Measurements from ENCODE around the gene VWA2. TPM values are rescaled to one million over a fixed set of nuclear protein-coding genes. Genes with fewer than 3 reads are reported as not detected.

VWA2 gene
- polyA plus RNA-seq, 1 donor (not counting 4 experiments of a cell fraction or from before 2014, with no cell fraction given) = 0.41 TPM

DNA sequence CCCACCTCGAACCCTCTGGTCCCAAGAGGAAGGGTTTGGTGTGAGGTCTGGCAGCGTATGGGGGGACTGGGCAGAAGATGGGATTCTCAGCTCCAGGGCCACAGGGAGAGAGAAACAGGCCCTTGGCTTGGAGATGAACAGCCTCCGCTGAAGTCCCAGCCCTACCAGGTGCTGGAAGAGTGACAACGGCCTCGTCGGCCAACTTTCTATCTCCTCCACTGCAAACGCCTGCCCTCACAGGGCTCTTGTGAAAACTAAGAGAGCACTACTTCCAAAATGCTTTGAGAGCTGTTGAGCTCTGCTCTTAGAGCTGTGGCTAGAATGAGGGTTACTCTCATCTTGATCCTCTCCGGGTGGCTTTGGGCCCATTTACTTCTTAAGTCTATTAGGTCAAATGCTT lies 101.8 kb downstream of the VWA2 start:
- Histone ChIP-seq H3K79me2 (ENCODE audit: control insufficient read depth, insufficient read depth, low read length) (peaks cover 13% of the 10 kb centered on the region), H3K4me2 (ENCODE audit: control insufficient read depth, extremely low read depth, insufficient read depth, low read depth, low read length) (no peak overlapping the region), H3K27me3 (ENCODE audit: control insufficient read depth, extremely low read depth, insufficient read depth, low read length) (no peaks in the 10 kb centered on the region), H3K9me1 (ENCODE audit: control insufficient read depth, extremely low read depth, insufficient read depth, low read length) (no peaks in the 10 kb centered on the region), H4K20me1 (ENCODE audit: control insufficient read depth, extremely low read depth, insufficient read depth, low read length) (no peaks in the 10 kb centered on the region), H3K36me3 (ENCODE audit: control insufficient read depth in 2 of 2, extremely low read depth in 1 of 2, insufficient read depth in 2 of 2, low read length in 2 of 2) (peaks cover 11 to 25% of the 10 kb centered on the region in 2 experiments), H3K4me1 (ENCODE audit: control insufficient read depth, extremely low read depth, insufficient read depth, low read length) (peaks cover 22% of the 10 kb centered on the region), H2AFZ (ENCODE audit: control insufficient read depth, low read length) (no peak overlapping the region), H3K9me3 (ENCODE audit: control insufficient read depth, low read depth, low read length) (no peaks in the 10 kb centered on the region), H3K4me3 (ENCODE audit: control insufficient read depth in 2 of 3, extremely low read depth in 1 of 3, insufficient read depth in 2 of 3, low read depth in 1 of 3, low read length in 3 of 3) (no peak overlapping the region), H3K27ac (ENCODE audit: control insufficient read depth, insufficient read depth, low read length) (no peak overlapping the region), H3K9ac (ENCODE audit: control insufficient read depth, extremely low read depth, insufficient read depth, low read length) (no peak overlapping the region)
- dilution Hi-C loops (cut with MboI; ENCODE audit: extremely low pct_ligation_motif_present, low sequenced_read_pairs) = no loop called here
- no peak for FAIRE-seq
- no peak for DNase-seq (ENCODE audit: low read depth, low spot score)
- TF ChIP-seq EZH2 (IDR thresholded peaks at IDR 0.05; ENCODE audit: low read length) = no peak
- TF ChIP-seq CTCF (optimal IDR thresholded peaks at IDR 0.05 in 1 of 3, IDR thresholded peaks at IDR 0.05 in 1 of 3, conservative IDR thresholded peaks at IDR 0.05 in 1 of 3; ENCODE audit: extremely low read depth in 1 of 3, insufficient read depth in 2 of 3, low read length in 3 of 3) = no peak

Other genes with a start within 250 kb of the VWA2 start
- gene ADRB1, start 195.4 kb upstream of the VWA2 start, polyA plus RNA-seq = 0.04 to 0.07 TPM (median 0.05 TPM) in 3 replicates
- gene CCDC186, start 65.1 kb upstream of the VWA2 start, polyA plus RNA-seq = 6.5 to 13.0 TPM (median 8.0 TPM) in 3 replicates
- gene TDRD1, start 59.9 kb upstream of the VWA2 start, polyA plus RNA-seq = 0.33 to 0.56 TPM (median 0.48 TPM) in 3 replicates
- gene AFAP1L2, start 165.2 kb downstream of the VWA2 start, polyA plus RNA-seq = 36.8 to 52.5 TPM (median 40.4 TPM) in 3 replicates

Measured in keratinocyte (primary cell).